Measurements from ENCODE around the gene ABTB2. TPM values are rescaled to one million over a fixed set of nuclear protein-coding genes. Genes with fewer than 3 reads are reported as not detected.
A peak's percentile ranks its signal among the peaks of the same experiment; 100 is the strongest.

ABTB2 gene
- total RNA-seq, 1 experiment from 2014 or later = 3.3 TPM

DNA sequence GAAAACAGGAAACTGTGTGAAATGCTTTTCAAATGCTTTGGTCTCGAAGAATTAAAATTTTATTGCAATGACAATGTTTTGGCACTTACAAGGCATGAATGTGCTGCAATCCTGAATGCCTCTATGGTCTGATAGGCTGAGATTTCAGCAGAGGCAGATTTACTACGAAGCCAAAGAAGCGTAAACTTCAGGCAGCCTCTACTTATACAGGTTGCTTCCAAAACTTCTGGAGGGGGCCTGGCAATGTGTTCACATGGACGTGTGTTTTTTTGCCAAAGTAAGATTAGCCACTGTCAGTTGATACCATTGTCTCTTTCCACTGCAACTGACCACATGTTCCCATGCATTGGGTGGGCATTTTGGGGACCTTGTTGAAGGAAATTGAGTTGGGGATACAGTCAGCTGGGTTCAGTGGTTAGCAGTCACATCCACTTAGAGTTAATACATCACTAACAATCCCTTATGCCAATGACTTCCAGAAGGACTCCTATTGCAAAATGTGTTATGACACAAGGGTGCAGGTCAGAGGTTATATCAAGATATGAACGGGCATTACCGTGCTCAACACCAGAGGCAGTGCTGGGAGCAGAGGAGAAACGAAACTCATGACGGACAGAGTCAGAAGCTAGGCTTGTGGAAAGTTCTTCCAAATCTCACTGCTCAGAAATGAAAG lies 48.8 kb downstream of the ABTB2 start:
- in situ Hi-C loops (cut with HindIII; ENCODE audit: low pct_unique_long_range_greater_than_20kb, low sequenced_read_pairs) = no loop called here
- no peak for DNase-seq (ENCODE audit: low read depth, low spot score)

DNA sequence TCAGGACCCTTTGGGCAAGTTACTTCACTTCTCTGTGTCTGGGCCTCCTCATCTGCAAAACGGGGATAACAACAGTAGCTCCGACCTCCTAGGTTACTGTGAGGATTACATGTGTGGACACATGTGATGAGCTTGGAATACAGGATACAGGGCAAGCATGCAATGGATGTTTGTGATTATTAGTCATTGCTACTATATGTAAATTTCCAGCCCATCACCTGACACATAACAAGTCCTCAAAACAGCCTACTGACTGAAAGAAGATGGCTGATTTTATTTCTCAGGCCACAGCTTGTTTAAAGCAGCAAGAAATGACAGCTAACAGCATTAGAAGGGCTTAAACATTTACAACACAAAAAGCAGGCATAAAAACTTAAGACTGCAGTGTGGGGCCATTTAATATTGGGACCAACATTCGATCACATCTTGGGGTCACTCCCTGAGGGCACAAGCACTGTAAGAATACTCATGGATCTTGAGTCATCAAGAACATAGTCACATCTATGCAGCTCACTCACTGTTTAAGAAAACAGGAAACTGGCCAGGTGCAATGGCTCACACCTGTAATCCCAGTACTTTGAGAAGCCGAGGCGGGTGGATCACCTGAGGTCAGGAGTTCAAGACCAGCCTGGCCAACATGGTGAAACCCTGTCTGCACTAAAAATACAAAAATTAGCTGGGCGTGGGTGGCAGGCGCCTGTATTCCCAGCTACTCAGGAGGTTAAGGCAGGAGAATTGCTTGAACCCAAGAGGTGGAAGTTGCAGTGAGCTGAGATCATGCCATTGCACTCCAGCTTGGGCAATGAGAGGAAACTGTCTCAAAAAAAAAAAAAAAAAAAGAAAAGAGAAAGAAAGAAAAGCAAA lies 49.5 kb downstream of the ABTB2 start:
- in situ Hi-C loops (cut with HindIII; ENCODE audit: low pct_unique_long_range_greater_than_20kb, low sequenced_read_pairs) = no loop called here
- no peak for DNase-seq (ENCODE audit: low read depth, low spot score)

DNA sequence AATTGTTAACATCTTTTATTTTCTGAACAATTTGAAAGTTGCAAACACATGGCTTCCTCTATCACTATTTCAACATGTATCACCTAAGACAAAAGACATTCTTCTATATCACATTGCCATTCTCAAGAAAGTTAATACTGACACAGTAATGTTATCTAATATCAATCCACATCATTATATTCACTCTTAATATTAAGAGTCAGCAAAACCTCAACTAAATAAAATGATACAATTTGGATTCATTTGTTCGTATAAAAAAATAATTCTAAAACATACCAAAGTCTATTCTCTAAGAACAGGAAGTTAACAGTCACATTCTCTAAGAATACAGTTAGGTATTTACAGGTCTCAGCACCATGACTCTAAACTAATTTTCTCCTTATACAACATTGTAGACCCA lies 52.0 kb downstream of the ABTB2 start:
- in situ Hi-C loops (cut with HindIII; ENCODE audit: low pct_unique_long_range_greater_than_20kb, low sequenced_read_pairs) = no loop called here
- no peak for DNase-seq (ENCODE audit: low read depth, low spot score)

DNA sequence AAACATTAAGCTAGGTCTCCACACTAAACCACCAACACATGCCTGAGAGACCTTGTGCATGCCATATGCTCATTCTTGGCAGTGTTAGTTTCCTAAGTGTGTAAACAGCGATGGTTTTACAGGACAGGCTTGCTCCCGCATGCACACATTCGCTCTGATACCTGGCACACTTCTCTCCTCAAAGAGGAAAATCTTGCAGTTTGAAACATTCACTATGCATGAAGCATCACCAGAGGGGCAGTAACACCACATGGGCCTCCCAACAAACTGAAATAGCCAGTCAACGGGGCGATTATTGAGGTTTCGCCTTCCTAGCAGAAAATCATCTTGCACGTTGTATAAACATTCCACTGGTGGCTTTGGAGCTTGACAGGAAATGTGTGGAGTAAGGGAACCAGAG lies 52.6 kb downstream of the ABTB2 start:
- DNase-seq (ENCODE audit: low read depth, low spot score) = no peak
- in situ Hi-C loops (cut with HindIII; ENCODE audit: low pct_unique_long_range_greater_than_20kb, low sequenced_read_pairs) = no loop called here

DNA sequence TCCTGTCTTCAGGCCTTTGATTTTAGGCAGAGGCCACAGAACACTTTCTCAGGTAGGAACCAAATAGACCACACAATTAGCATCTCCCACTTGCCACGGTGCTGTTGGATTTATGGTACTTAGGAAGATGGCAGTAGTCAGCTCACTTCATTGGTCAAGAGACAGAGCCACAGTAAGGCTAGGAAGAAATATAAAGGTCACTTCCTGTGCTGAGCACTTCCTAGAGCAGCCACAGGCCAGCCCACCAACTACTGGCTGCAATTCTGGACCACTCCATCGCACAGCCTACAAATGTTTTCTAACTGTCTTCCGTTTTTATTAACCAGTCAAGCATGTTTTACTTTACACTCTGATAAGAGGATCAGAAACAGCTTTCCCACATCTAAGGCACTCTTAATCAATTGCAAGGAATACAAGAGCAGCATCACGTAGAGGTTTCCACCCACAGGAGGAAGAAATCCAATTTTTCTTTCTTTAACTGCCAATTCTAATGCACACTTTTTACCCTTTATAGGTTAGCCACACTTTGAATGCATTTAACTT lies 54.7 kb downstream of the ABTB2 start:
- in situ Hi-C loops (cut with HindIII; ENCODE audit: low pct_unique_long_range_greater_than_20kb, low sequenced_read_pairs) = no loop called here
- no peak for DNase-seq (ENCODE audit: low read depth, low spot score)

DNA sequence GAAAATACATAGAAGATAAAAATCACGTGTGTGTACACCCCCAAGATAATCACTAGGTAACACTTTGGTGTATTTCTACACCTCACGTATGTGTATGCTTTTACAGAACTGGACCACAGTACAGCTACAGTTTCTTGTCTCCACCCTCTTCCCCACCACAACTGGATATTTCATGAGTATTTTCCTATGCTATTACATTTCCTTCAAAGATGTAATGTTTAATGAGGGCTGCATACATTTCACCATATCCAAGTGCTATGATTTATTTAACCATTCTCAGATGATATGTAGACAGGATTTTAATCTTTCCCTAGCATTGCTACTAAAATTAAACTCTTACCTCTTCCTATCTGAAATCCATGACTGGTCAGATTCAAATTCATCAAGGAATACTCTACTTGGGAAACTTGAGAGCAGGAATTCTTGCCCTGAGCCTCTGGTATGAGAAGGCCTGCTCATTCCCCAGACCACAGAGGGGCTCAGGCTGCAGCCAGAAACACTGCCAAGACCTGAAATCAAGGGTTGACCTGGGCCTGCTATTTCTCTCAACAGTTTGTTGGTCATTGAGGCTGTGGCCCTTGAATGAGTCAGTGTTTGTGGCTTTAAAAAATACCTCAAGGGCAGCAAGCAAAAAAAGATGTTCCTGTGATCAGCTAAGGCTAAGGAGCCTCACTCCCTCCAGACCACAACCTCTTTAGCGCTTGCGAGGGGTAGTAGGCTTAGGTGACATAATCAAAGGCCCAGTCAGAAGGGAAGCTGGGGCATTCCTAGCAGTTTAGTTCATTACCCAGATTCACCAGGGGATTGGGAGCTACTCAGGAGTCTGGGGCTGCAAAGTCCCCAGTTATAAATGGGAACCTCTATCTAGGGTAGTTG lies 55.5 kb downstream of the ABTB2 start:
- in situ Hi-C loops (cut with HindIII; ENCODE audit: low pct_unique_long_range_greater_than_20kb, low sequenced_read_pairs) = no loop called here
- DNase-seq (ENCODE audit: low read depth, low spot score) = peak; percentile 61

DNA sequence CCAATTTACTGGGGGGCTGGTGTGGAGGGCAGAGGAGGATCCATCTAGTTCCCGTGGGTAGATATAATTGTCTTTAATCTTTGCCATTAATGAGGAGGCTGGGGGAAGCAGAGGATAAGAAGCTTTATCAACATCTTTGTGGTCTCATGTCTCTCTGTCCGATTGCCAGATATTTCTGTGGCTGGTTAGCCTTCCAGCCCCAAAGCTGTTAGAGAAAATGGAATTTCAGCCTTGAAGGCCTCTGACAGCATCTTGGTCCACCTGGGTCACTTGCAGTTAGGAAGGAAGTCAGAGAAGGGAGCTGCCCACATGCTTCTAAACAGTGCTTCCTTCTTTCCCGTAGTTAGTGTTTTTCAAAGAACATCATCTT lies 56.9 kb downstream of the ABTB2 start:
- in situ Hi-C loops (cut with HindIII; ENCODE audit: low pct_unique_long_range_greater_than_20kb, low sequenced_read_pairs) = no loop called here
- no peak for DNase-seq (ENCODE audit: low read depth, low spot score)

DNA sequence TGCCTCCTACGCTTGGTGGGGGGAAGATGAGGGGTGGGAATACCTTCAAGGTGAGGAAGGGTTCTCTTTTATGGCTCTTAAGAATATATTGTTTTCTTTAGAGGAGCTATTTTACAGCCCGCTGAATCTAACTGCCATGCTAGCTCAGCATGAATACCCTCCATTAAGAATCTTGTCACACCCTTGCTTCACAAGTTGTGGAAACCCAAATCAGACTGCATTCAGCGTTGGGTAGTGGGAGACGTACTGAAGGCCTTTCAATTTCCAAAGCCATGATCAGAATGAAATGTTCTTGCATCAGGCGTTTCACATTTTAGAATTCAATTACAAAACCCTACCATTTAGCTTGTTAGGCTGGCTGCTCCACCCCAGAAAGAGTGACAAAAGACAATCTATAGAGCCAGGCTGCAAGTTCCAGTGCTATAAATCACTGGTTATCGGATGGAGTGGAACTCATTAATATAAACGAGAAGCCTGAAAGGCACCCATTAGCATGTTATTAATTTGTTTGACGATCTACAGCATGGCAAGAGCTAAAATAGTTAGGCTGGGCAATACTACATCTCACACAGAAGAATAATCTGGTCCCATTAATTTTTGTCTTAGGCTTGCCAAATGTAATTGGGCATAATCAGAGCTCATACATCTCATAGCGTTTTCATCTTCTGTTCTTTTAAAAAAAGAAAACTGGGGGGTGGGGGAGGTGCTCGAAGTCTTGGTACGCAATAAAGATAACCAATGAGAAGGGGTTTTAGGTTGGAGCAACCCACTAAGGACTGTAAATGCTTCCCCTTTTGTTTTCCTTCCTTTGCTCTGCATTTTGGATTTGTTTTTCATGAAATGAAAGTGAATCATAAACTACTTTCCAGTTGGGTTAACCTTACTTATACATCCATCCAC lies 57.5 kb downstream of the ABTB2 start:
- in situ Hi-C loops (cut with HindIII; ENCODE audit: low pct_unique_long_range_greater_than_20kb, low sequenced_read_pairs) = no loop called here
- DNase-seq (ENCODE audit: low read depth, low spot score) = no peak

DNA sequence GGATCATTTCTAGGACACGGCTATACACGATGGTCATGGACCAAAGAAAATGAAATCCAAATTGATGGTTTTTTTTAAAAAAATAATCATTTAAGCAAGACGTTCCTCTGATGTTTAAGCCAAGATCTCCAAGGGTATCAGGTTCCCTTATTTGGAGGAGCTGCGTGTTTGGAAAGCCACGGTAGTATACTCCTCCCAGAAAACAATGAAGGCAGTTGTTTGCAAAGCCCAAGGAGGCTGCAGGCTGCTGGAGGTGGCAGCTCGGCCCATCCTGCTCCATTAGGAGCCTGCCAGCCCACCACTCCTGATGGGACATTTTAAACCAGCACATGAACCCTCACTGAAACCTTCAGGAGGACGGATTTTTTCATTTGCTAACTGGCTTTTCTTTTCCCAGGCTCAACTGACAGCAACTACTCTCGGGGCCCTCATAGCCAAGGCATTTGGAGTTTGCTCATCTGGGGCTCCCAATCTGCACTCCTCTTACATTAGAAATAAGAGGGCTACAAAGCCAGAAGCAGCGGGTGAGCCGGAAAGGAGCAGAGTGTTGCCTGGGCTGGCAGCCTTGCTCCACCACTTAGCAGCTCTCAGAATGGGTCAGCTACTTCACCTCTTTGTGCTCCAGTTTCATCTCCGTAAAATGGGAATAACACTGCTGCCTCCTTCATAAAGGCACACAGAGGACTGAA lies 58.4 kb downstream of the ABTB2 start:
- DNase-seq (ENCODE audit: low read depth, low spot score) = peak; percentile 73
- in situ Hi-C loops (cut with HindIII; ENCODE audit: low pct_unique_long_range_greater_than_20kb, low sequenced_read_pairs) = no loop called here

DNA sequence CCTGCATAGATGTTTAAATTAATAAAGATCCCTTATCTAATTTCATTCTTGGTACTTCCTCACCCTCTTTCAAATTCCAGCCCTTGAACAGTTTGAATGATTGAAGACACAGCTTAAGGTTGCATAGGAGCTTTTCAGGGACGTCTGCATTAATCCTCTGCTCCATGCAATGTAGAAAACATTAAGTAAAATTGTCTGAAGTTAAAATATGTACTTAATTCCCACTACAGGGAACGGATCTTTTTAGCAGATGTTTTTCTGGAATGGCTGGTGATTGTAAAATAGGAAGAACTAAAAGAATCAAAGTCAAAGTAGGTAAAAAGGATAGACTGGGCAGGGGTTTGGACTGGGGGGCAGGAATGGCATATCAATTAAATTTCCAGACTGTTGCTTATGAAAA lies 58.9 kb downstream of the ABTB2 start:
- DNase-seq (ENCODE audit: low read depth, low spot score) = no peak
- in situ Hi-C loops (cut with HindIII; ENCODE audit: low pct_unique_long_range_greater_than_20kb, low sequenced_read_pairs) = no loop called here

DNA sequence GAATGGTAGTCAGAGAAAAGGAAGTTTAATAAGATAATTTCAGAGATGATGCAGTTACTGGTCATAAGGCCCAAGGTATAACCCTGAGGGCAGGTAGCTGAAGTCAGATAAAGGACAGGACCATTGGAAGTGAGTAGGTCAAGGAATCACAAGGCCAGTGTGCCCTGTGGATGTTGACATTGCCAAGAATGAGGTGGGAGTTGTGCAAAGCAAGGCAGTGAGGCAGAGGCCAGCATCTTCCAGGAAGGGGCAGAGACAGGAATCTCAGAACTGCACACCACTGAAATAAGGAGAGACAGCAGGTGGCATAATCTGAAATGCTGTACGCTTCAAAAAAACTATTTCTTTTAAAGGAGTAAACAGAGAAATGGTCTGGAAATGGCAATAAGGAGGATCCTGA lies 61.4 kb downstream of the ABTB2 start:
- in situ Hi-C loops (cut with HindIII; ENCODE audit: low pct_unique_long_range_greater_than_20kb, low sequenced_read_pairs) = no loop called here
- no peak for DNase-seq (ENCODE audit: low read depth, low spot score)

DNA sequence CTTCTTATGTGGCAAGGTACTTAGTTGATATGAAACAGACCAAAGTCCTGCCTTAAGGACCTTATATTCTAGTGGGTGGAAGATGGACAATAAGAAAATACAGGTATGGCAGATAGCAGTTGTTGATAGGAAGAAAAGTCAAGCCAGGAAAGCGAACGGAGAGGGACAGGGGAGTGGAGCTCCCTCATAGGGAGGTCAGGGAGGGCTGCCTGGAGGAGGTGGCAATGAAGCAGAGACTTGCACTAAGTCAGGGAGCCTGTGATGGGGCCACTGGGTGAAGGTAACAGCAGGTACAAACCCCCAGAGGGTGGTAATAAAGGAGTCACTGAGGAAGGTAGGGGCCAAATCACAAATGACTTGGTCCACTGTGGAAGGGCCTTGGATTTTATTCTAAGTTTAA lies 65.3 kb downstream of the ABTB2 start:
- in situ Hi-C loops (cut with HindIII; ENCODE audit: low pct_unique_long_range_greater_than_20kb, low sequenced_read_pairs) = no loop called here
- no peak for DNase-seq (ENCODE audit: low read depth, low spot score)

DNA sequence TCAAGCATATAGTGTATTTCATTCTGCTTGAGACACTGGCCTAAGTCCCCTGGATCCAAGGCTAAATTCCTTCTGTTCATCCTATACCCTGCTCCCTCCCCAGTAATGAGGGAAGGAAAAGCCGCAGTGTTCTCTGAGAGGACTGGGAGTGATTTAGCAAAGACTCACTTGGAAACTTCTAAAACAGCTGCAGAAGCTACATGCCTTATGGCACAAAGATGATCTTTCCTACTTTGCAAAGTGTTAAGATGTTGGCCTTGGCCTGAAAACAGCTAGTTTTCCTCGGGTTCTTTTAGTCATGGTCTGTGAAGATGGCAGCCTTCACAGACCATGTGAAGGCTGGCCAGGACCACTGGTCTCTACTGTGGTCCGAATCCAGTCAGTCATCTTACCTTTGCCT lies 65.7 kb downstream of the ABTB2 start:
- in situ Hi-C loops (cut with HindIII; ENCODE audit: low pct_unique_long_range_greater_than_20kb, low sequenced_read_pairs) = no loop called here
- no peak for DNase-seq (ENCODE audit: low read depth, low spot score)

DNA sequence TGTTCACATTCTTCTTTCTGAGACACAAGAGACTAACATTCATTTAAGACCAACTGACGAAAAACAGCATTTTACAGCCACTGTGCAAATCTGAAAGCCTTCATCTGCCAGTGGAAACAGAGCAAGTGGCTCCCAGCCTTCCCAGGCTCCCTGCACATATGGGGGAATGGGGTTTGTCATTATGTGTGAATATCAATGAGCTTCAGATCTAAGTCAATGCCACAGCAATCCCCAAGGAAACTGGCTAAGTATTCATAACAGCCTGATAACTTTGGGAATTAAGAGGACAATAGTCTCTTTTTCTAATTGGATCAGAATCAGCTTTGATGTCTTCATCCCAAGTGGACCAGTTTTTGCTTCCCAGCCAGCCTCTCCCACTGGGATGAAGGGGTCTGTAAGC lies 66.9 kb downstream of the ABTB2 start:
- DNase-seq (ENCODE audit: low read depth, low spot score) = no peak
- in situ Hi-C loops (cut with HindIII; ENCODE audit: low pct_unique_long_range_greater_than_20kb, low sequenced_read_pairs) = no loop called here

DNA sequence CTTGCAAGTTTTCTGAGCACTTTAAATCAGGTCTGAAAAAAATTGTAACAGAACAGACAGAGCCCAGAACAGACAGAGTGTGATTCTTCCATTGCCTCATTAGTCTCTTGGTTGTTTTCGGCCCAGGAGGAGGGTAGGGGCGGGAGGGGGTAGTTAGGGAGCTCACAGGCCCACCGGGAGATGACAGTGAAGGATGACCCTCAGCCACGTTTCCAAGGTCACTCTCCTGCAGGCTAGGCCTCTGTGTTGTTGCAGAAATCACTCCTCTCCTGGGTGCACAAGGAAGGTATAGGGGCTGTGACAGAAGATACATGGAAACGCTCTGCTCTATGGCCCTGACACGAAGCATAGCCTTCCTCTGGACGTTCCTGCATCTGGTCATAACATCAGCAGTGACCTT lies 69.3 kb downstream of the ABTB2 start:
- DNase-seq (ENCODE audit: low read depth, low spot score) = no peak
- in situ Hi-C loops (cut with HindIII; ENCODE audit: low pct_unique_long_range_greater_than_20kb, low sequenced_read_pairs) = no loop called here

DNA sequence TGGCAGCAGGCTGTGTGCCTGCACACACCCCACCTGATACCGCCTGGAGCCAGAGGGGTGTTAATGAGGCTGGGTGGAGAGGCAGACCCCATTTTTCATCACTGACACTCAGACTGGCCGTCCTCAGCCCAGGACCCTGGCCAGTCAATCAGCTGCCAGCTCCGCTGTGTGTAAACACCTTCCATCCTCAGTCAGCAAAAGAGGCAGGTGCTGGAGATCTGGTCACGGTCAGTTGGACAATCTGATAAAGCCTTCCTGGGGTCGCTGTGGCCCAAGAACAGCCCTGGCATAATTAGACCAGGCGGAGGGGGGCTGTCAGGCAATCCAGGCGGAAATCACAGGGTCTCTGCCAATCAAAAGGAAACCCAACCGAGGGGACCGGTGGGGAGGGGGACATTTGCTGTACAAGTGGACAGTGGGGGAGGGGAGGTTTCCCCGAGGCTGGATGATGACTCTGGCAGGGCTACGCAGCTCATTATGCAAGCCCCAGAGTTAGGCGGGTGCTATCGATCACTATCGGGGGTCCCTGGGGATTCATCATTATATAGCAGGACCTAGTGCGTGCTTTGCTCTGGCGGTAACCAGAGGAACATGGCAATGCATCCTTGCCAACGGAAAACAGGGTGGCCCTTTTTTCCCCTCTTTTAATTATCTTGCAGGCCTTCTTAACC lies 72.9 kb downstream of the ABTB2 start:
- no peak for DNase-seq (ENCODE audit: low read depth, low spot score)
- in situ Hi-C loops (cut with HindIII; ENCODE audit: low pct_unique_long_range_greater_than_20kb, low sequenced_read_pairs) = no loop called here

Measured in SK-MEL-5 (cell line).